AG09309 (cell line): ENCODE results near the gene TLX2.
A peak's percentile ranks its signal among the peaks of the same experiment; 100 is the strongest.
"Not testable (repeated sequence)": the region's sequence is repeated elsewhere in the genome, so short reads cannot be mapped to it uniquely, and the experiment has no call there.

Experiments used
- DNase-seq: peaks from one replicate; pipeline ENCODE4 v3.0.0-alpha.2; 2010; ENCODE audit warnings: low read depth
- H3K4me3 ChIP-seq: 2 replicates; pipeline ENCODE4 v1.5.1; 2011; ENCODE audit warnings: mild to moderate bottlenecking, low read depth, low read length, moderate library complexity; ENCODE audit not compliant: control insufficient read depth
- TF ChIP-seq, protein P1 (sequence below): IDR thresholded peaks from 2 replicates; pipeline ENCODE4 v1.5.1; 2011; ENCODE audit warnings: mild to moderate bottlenecking, low read depth, low read length, inconsistent platforms; ENCODE audit not compliant: insufficient read depth, control insufficient read depth; ENCODE audit errors: missing control alignments

Gene TLX2

DNA sequence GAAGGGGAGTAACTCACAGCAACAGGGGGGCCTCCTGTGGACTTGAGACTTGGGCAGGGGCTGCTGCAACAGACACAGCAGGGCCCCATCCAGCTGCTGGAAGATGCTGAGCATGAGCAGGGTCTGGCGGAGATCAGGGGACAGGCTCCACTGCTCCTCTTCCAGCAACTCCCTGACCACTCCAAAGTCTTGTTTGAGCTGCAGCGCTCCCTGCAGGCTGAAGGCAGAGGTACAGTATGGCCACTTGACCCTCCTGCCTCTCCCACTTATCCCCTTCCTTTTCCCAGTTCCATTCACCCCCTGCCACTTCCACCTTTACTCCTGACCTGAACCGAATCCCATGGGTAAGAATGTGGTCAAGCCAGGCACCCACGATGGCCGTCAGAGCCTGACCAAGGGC is 39.4 kb upstream of the TLX2 start:
- TF ChIP-seq, protein P1, sequence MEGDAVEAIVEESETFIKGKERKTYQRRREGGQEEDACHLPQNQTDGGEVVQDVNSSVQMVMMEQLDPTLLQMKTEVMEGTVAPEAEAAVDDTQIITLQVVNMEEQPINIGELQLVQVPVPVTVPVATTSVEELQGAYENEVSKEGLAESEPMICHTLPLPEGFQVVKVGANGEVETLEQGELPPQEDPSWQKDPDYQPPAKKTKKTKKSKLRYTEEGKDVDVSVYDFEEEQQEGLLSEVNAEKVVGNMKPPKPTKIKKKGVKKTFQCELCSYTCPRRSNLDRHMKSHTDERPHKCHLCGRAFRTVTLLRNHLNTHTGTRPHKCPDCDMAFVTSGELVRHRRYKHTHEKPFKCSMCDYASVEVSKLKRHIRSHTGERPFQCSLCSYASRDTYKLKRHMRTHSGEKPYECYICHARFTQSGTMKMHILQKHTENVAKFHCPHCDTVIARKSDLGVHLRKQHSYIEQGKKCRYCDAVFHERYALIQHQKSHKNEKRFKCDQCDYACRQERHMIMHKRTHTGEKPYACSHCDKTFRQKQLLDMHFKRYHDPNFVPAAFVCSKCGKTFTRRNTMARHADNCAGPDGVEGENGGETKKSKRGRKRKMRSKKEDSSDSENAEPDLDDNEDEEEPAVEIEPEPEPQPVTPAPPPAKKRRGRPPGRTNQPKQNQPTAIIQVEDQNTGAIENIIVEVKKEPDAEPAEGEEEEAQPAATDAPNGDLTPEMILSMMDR = peak; percentile 32
- DNase-seq = no peak
- H3K4me3 ChIP-seq = no peak overlapping the region

DNA sequence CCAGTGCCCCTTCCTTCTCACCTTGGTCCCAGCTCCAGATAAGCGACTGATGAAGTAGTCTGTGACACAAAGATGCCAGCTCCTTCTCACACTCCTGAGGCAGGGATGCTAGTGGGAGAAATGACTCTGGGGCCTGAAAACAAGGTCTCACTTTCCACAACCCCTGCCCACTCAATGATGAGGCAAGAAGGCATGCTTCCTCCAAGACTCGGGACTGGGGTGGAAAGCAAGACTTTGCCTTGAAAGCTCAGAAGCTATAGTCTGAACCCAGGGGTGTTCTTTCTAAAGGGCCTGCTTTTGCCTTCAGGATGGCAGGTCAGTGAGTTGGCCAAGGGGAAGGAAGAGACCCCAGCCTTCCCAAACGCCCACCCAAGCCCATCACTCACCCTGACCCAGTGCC is 32.8 kb upstream of the TLX2 start:
- H3K4me3 ChIP-seq = peak overlapping the region; percentile 77
- no peak for DNase-seq
- TF ChIP-seq, protein P1 = no peak

DNA sequence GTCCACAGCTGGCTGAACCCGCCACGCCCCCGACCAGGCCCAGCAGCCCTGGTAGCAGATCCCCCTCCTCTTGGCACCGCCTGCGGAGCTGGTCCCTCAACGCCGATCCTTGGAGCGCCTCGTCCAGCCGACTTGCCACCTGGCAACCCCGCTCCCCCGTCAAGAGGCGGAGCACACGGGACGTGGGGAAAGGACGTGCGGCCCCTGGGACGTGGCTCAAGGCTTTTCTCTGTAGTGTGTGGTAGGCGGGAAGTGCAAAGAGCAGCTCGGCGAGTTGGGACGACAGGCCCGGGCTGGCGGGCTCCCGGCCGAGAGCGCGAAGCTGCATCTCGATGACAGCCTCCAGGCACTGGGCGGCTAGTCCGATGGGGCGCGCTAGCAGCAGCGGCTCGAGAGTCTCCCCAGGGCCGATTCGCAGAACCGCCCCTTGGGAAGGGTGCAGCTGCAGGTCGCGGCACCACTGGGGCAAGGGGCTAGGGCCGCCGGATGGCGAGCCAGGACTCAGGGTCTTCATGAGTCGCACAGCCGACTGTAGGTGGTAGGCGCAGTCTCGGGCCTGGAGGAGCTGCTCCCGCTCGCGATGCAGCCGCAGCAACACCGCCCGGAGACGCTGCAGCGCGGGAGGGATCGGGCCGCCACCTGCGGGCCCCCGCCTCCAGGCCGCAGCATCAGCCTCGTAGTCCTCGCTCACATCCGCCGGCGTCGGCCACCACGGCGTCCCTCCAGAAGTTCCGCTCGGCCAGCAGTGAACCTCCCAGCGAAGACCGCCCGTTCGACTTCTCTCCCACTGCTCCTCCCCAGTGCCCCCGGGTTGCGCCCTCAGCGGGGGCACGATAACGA is 32.1 kb upstream of the TLX2 start:
- DNase-seq = no peak
- TF ChIP-seq, protein P1 = no peak
- H3K4me3 ChIP-seq = peak overlapping the region; percentile 77

DNA sequence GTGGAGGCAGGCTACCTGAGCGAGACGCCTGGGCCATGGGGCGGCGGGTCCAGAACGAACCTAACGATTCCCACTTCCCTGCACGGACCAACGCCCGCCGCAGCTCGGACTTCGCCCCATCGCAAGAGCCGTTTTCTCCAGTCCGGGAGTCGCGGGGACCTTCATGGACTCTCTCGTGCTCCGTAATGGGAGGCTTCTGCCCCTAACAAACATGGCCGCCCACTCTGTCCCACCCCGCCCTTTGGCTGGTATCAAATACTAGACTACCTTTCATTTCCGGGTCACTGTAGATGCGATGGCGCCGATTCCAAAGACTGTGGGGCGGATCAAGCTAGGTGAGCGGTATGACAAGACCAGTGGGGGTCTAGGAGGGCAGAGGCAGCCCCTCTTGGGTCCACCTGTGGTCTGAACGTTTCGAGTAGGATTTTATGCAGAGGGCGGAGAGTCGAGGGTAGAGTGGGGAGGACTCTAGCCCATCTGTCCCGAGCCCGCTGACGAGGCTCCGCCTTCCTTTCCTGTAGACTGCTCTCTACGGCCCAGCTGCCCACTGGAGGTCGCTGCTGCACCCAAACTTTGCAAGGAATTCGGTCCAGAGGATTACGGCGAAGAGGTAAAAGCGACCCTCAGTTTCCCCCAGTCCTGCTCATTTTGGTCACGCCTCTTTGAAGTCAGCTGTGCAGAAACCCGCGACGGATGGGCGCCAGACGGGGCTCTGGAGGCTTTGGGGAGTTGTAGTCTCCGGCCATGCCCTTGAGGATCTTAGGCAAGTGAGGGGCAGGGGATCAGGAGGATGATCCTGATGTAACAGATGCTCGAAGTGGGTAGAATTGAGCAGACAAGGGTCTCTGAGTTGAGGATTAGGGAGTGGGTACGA is 31.2 kb upstream of the TLX2 start, which contains the start of the genes CCDC142 and TTC31:
Gene CCDC142 (minus strand): TSS at position 198 of the 874 bp plus-strand sequence. CDS start 161 bp downstream, at position 37.
Gene TTC31 (plus strand): TSS at position 281 of the 874 bp plus-strand sequence. CDS start 15 bp downstream, at position 296.
- peak within 1 kb of the TSS; percentile 77 for H3K4me3 ChIP-seq
- TF ChIP-seq, protein P1 = peak; percentile 90
- DNase-seq = peak; percentile 72

DNA sequence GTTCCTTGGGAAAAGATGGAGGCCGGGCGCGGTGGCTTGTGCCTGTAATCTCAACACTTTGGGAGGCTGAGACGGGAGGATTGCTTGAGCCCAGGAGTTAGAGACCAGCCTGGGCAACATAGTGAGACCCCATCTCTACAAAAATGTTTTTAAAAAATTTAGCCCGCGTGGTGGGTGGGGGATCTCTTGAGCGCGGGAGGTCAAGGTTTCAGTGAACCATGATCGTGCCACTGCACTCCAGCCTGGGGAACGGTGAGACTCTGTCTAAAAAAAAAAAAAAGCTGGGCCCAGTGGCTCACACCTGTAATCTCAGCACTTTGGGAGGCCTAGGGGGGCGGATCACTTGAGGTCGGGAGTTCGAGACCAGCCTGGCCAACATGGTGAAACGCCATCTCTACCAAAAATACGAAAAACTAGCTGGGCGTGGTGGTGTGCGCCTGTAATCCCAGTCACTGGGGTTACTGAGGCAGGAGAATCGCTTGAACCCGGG is 30.5 kb upstream of the TLX2 start:
- peak overlapping the region; percentile 77 for H3K4me3 ChIP-seq
- DNase-seq = not testable (repeated sequence)

DNA sequence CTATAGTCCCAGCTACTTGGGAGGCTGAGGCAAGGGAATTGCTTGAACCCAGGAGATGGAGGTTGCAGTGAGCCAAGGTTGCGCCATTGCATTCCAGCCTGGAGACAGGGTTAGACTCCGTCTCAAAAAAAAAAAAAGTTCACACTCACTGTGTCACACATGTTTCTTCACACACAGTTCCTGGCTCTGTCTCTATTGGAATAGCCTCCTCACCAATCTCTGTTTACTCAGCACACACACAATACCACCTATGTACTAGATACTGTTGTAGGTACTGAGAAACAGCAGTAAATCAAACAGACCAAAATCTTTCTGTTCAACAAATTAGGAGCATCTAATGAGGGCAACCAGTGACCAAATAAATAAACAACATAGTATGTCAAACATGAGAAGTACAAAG is 28.1 kb upstream of the TLX2 start:
- TF ChIP-seq, protein P1 = no peak
- no peak overlapping the region for H3K4me3 ChIP-seq
- no peak for DNase-seq
